WI38 (cell line): ENCODE data around the gene ROBO3.

Experiments
- H3K4me3 ChIP-seq: 2 replicates; pipeline ENCODE4 v1.5.1; 2011; ENCODE audit warnings: low read depth, mild to moderate bottlenecking, control low read depth, low read length
- CTCF ChIP-seq: IDR thresholded peaks from 2 replicates; pipeline ENCODE4 v1.5.1; 2012; ENCODE audit warnings: low read depth, mild to moderate bottlenecking, control low read depth, low read length

The ROBO3 gene

GRCh38 chr11:124880290-124880611 lies 15.0 kb downstream of the ROBO3 start:
- TF ChIP-seq CTCF: no peak
- no peak overlapping the region for H3K4me3 ChIP-seq

DNA sequence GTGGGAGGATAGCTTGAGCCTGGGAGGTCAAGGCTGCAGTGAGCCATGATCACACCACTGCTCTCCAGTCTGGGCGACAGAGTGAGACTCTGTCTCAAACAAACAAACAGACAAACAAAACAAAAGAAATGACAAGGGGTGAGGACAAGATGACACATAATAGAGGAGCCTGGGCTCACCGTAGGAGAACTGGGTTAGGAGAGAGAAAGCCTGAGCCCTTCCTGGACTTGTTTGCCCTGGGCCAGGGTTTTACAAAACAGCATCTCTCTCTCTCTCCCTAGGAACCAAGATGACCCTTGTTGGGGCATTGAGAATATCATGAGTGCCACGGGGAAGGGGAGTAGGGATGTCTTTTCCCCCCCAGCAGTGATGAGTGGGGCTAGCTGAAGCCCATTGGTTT lies 15.7 kb downstream of the ROBO3 start:
- H3K4me3 ChIP-seq: no peak overlapping the region
- TF ChIP-seq CTCF: no peak

GRCh38 chr11:124882339-124883071 lies 17.3 kb downstream of the ROBO3 start:
- H3K4me3 ChIP-seq: no peak overlapping the region
- no peak for TF ChIP-seq CTCF

GRCh38 chr11:124884340-124884739 lies 19.1 kb downstream of the ROBO3 start:
- H3K4me3 ChIP-seq: no peak overlapping the region
- no peak for TF ChIP-seq CTCF

GRCh38 chr11:124884869-124885479 lies 19.7 kb downstream of the ROBO3 start:
- TF ChIP-seq CTCF: no peak

GRCh38 chr11:124886476-124886875 lies 21.2 kb downstream of the ROBO3 start:
- TF ChIP-seq CTCF: no peak
- no peak overlapping the region for H3K4me3 ChIP-seq

More at GRCh38 chr11:124884869-124885479, 19.7 kb downstream of the ROBO3 start:
- H3K4me3 ChIP-seq: no peak overlapping the region

DNA sequence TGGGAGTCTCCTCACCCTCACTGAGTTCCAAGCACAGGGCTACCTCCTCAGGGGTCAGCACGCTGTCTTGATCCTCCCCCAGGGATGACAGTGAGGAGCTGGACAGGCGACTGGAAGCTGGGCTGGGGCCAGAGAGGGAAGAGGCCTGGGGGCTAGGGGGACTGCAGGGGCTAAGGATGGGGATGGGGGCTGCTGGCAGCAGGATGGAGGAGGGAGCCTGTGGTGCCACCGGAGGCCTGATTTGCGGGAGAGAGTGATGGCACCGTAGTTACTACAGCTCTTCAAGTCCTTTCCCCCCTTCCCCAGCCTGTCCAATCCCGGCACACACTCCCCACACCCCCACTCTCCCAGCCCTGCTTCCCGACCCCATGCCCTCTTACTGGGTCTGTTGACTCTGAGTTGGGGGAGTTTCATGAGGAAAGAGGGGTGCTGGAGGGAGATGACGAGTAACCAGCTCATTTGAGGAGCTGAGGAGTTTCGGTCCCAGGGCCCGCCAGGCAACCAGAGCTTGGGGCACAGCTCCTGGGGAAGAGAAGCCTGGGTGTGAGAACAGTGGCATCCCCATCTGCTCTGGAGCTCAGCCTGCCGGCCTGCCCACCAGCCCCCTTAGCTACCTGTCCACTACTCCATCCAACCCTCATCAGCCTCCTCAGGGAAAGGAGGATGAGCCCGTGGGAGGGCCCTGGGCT lies 21.9 kb downstream of the ROBO3 start:
- no peak for TF ChIP-seq CTCF
- H3K4me3 ChIP-seq: no peak overlapping the region
